T-cell (primary cell): ENCODE measurements around the gene SLIT3. TPM values are rescaled to one million over a fixed set of nuclear protein-coding genes. Genes with fewer than 3 reads are reported as not detected.
"Not testable (repeated sequence)": the region's sequence is repeated elsewhere in the genome, so short reads cannot be mapped to it uniquely, and the experiment has no call there.

Experiments used
- ATAC-seq, 4 experiments: fragments of 200-7000 bp in 3 of 4; fragments of 150-1000 bp in 1 of 4; cut with Tn5 transposase; replicated peaks in 1 of 4; 1 replicate in 3 of 4; 2 replicates in 1 of 4; pipeline ENCODE4 v1.10.0; 2021; ENCODE audit warnings: moderate library complexity in 3 of 4, mild to moderate bottlenecking in 2 of 4, moderate number of reproducible peaks in 1 of 4
- CTCF ChIA-PET, 2 donors: fragments of 300-600 bp; sonication (Branson Sonifier 250); formaldehyde crosslinking; loops; one replicate each; lab custom pipeline; 2022; ENCODE audit warnings: antibody characterized with exemption in 2 of 2; lab: Charles Lee
- POLR2A ChIA-PET, 2 donors: fragments of 300-600 bp; sonication (Branson Sonifier 250); formaldehyde crosslinking; loops; one replicate each; lab custom pipeline; 2022; ENCODE audit warnings: antibody characterized with exemption in 2 of 2; lab: Charles Lee
- DNase-seq, 35 experiments: peaks; one replicate each; pipeline versions ENCODE4 v3.0.0 to v3.0.0-alpha.2; 2013 to 2023
- H3K27ac ChIP-seq: one replicate; pipeline ENCODE4 v1.5.1; 2013; ENCODE audit warnings: low read length
- H3K27me3 ChIP-seq, 2 experiments: replicated peaks in 1 of 2; 1 replicate in 1 of 2; 2 replicates in 1 of 2; pipeline versions ENCODE4 v1.6.1 to v1.7.0; 2013; ENCODE audit warnings: low read length in 1 of 2, mixed read lengths in 1 of 2; ENCODE audit not compliant: control insufficient read depth in 2 of 2, insufficient read depth in 2 of 2; ENCODE audit errors: extremely low read depth in 1 of 2
- H3K36me3 ChIP-seq, 2 donors: 1 replicate in 1 of 2; 2 replicates in 1 of 2; pipeline versions ENCODE4 v1.6.1 to v1.7.0; 2013; ENCODE audit warnings: low read length in 1 of 2; ENCODE audit not compliant: control insufficient read depth in 2 of 2, insufficient read depth in 1 of 2; ENCODE audit errors: extremely low read depth in 1 of 2
- H3K4me1 ChIP-seq, 2 experiments: 1 replicate in 1 of 2; 2 replicates in 1 of 2; pipeline versions ENCODE4 v1.6.1 to v1.7.0; 2013; ENCODE audit warnings: low read length in 2 of 2, mixed read lengths in 1 of 2; ENCODE audit not compliant: insufficient read depth in 2 of 2, control insufficient read depth in 1 of 2; ENCODE audit errors: extremely low read depth in 1 of 2
- H3K4me3 ChIP-seq, 2 donors: 1 replicate in 1 of 2; 2 replicates in 1 of 2; pipeline versions ENCODE4 v1.5.1 to v1.7.0; 2013; ENCODE audit warnings: mild to moderate bottlenecking in 2 of 2, low read length in 1 of 2, moderate library complexity in 1 of 2; ENCODE audit not compliant: control insufficient read depth in 1 of 2; ENCODE audit errors: extremely low read depth in 1 of 2
- H3K9me3 ChIP-seq: 2 replicates; pipeline ENCODE4 v1.7.0; 2013
- H3K27ac Mint-ChIP-seq, 2 donors: one replicate each; pipeline ENCODE4 v1.8.0; 2020 to 2021; ENCODE audit warnings: mild to moderate bottlenecking in 2 of 2, mixed read lengths in 2 of 2
- H3K27me3 Mint-ChIP-seq, 2 donors: one replicate each; pipeline ENCODE4 v1.8.0; 2021 to 2022; ENCODE audit warnings: mixed read lengths in 2 of 2
- H3K36me3 Mint-ChIP-seq: one replicate; pipeline ENCODE4 v1.8.0; 2021; ENCODE audit warnings: mixed read lengths
- H3K4me1 Mint-ChIP-seq, 3 donors: one replicate each; pipeline ENCODE4 v1.8.0; 2020 to 2022; ENCODE audit warnings: mixed read lengths in 3 of 3, mild to moderate bottlenecking in 1 of 3
- H3K4me3 Mint-ChIP-seq, 3 donors: one replicate each; pipeline ENCODE4 v1.8.0; 2020 to 2022; ENCODE audit warnings: mild to moderate bottlenecking in 3 of 3, mixed read lengths in 3 of 3, moderate library complexity in 3 of 3
- H3K9me3 Mint-ChIP-seq, 3 donors: one replicate each; pipeline ENCODE4 v1.8.0; 2020 to 2022; ENCODE audit warnings: mixed read lengths in 3 of 3
- WGBS: methylation state at CpG from one replicate; pipeline ENCODE4 v1.1.5; 2013; ENCODE audit warnings: missing lambda C conversion rate; ENCODE audit not compliant: insufficient coverage; 5-methylcytosine and 5-hydroxymethylcytosine counted together
- total RNA-seq, 35 experiments: library from RNA in 6 of 35; stranded (reverse) in 6 of 35; fragments of 120-200 nt in 1 of 35; gene quantifications; one replicate each; pipeline versions ENCODE4 v1.2.1 to v1.2.4 and lab custom pipeline; 2013 to 2026

SLIT3 gene
- total RNA-seq, 5 donors from 2014 or later (not counting 1 experiment from before 2014, with no cell fraction given) = 0.13 to 0.32 (median 0.13) TPM; not detected in 2

DNA sequence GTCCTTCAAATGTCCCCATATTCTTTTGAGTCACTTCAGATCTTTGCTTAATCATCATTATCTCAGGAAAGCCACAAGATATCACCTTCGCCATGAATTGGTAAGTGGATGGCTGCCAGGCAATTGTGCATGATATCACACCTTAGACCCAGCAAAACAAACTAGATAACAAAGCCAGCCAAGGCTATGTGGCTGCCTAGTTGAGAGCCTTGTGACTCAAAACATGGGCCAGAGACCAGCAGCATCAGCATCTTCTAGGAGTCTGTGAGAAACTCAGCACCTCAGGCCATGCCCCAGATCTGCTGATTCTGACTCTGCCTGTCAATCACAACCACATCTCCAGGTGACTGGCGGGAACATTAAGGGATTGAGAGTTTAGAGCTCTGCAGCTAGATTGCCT is 82.8 kb downstream of the SLIT3 start:
- no peak for ATAC-seq
- DNase-seq = no peak

DNA sequence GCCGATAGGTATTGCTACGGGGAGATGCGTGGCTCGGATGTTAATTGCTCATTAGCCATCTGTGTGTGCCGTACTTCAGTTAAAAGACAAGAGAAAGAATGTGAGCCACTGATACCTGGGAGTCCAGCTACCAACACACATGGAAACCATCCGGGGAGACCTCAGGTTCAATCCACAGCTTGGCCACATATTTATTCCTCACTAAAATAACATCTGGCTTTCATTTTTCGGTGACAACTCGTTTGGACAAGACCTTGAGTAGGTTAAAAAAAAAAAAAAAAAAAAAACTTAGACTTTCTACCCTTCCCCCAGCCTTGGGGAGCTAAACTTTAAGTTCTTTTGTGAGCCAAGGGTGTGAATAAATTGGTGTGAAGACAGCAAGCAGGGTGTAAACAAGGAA is 84.1 kb downstream of the SLIT3 start:
- no peak overlapping the region for H3K27ac ChIP-seq
- Mint-ChIP-seq H3K4me1 (no peaks in the 10 kb centered on the region), H3K9me3 (no peaks in the 10 kb centered on the region), H3K36me3 (no peaks in the 10 kb centered on the region), H3K27me3 (peaks cover 6 to 7% of the 10 kb centered on the region in 2 donors), H3K27ac (no peak overlapping the region), H3K4me3 (no peak overlapping the region)
- no peaks in the 10 kb centered on the region for H3K4me1 ChIP-seq
- peaks cover 0 to 5% of the 10 kb centered on the region in 2 experiments for H3K27me3 ChIP-seq
- no peaks in the 10 kb centered on the region for H3K36me3 ChIP-seq
- 96% methylated on average over 5 of the region's 8 CpGs for WGBS
- ChIA-PET POLR2A (no interaction called here), CTCF (no interaction called here)
- DNase-seq (no peak), ATAC-seq (no peak)
- H3K4me3 ChIP-seq = no peak overlapping the region
- H3K9me3 ChIP-seq = no peaks in the 10 kb centered on the region

More for the DNA sequence above, 82.8 kb downstream of the SLIT3 start:
- no peak overlapping the region for H3K27ac Mint-ChIP-seq
- peaks cover 0 to 5% of the 10 kb centered on the region in 2 experiments for H3K27me3 ChIP-seq
- no peak overlapping the region for H3K4me3 Mint-ChIP-seq
- H3K9me3 ChIP-seq = no peaks in the 10 kb centered on the region
- no peaks in the 10 kb centered on the region for H3K9me3 Mint-ChIP-seq
- peaks cover 6 to 7% of the 10 kb centered on the region in 2 donors for H3K27me3 Mint-ChIP-seq
- H3K36me3 Mint-ChIP-seq = no peaks in the 10 kb centered on the region
- ChIA-PET CTCF (no interaction called here), POLR2A (no interaction called here)
- no peak overlapping the region for H3K4me3 ChIP-seq
- H3K27ac ChIP-seq = no peak overlapping the region
- H3K36me3 ChIP-seq = no peaks in the 10 kb centered on the region
- WGBS = 80% methylated on average over 1 of the region's 2 CpGs
- H3K4me1 ChIP-seq = no peaks in the 10 kb centered on the region
- H3K4me1 Mint-ChIP-seq = no peaks in the 10 kb centered on the region

DNA sequence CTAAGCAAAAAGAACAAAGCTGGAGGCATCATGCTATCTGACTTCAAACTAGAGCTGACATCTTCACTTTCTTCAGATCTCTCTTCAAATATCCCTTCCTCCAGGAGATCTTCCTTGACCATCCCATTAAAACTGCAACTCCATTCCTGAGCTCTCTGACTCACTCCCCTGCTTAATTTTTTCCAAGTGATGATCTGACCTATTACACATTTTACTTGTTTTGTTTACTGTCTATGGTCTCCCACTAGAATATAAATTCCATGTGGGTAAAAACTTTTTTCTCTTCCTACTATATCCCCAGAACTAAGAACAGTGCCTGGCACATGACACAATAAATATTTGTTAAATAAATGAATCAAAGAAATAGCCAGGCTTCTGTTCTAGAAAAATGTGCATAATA is 87.5 kb downstream of the SLIT3 start:
- DNase-seq (no peak), ATAC-seq (no peak)
- peaks cover 3 to 4% of the 10 kb centered on the region in 2 donors for H3K27me3 Mint-ChIP-seq
- no peak overlapping the region for H3K4me3 Mint-ChIP-seq
- H3K27ac Mint-ChIP-seq = no peak overlapping the region
- no peaks in the 10 kb centered on the region for H3K4me1 Mint-ChIP-seq
- H3K27me3 ChIP-seq = no peaks in the 10 kb centered on the region
- CTCF ChIA-PET = no interaction called here
- H3K9me3 ChIP-seq = no peaks in the 10 kb centered on the region
- H3K4me3 ChIP-seq = no peak overlapping the region
- H3K9me3 Mint-ChIP-seq = peaks cover 2 to 8% (median 6%) of the 10 kb centered on the region in 3 donors
- no peaks in the 10 kb centered on the region for H3K4me1 ChIP-seq
- POLR2A ChIA-PET = no interaction called here
- H3K36me3 ChIP-seq = no peaks in the 10 kb centered on the region
- no peaks in the 10 kb centered on the region for H3K36me3 Mint-ChIP-seq
- H3K27ac ChIP-seq = no peak overlapping the region

DNA sequence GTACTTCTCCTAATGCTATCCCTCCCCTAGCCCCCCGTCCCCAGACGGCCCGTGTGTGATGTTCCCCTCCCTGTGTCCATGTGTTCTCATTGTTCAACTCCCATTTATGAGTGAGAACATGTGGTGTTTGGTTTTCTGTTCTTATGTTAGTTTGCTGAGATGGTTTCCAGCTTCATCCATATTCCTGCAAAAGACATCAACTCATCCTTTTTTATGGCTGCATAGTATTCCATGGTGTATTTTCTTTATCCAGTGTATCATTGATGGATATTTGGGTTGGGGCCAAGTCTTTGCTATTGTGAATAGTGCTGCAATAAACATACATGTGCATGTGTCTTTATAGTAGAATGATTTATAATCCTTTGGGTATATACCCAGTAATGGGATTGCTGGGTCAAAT is 89.2 kb downstream of the SLIT3 start:
- H3K27ac ChIP-seq, H3K4me3 Mint-ChIP-seq, H3K4me3 ChIP-seq, H3K27ac Mint-ChIP-seq, CTCF ChIA-PET, DNase-seq, H3K27me3 ChIP-seq, H3K9me3 Mint-ChIP-seq, H3K4me1 Mint-ChIP-seq, ATAC-seq, H3K4me1 ChIP-seq, H3K36me3 ChIP-seq, POLR2A ChIA-PET, H3K9me3 ChIP-seq, H3K27me3 Mint-ChIP-seq, H3K36me3 Mint-ChIP-seq: not testable (repeated sequence)
- WGBS = no CpG with 5 or more reads among the region's 3 CpGs

DNA sequence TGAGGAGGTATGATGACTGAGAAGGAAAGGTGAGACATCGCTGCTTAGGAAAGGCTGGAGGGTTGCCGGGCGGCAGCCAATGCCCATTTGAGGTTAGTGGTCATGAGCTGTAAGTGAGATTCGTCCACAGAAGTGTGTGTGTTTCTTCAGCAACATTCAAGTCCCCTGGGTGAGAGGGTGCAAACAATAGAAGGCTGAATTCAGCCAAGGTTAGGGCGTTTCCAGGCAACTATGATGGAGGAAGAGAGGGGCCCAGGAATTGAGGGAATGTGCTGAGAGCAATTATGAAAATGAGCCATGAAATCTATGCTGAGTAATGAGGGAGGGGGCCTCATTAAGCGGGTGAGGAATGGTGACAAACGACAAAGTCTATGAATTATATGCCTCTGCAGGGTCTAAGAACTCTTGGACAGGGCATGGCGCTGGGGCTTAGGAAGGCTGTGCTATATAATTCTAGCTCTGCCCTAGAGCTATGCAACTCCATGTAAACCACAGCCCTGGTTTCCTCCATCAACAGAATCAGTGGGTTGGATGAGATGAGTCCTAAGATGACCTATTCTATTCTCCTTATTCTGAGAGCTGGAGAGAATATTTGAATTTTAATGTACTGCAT is 96.0 kb downstream of the SLIT3 start:
- H3K27ac Mint-ChIP-seq = no peak overlapping the region
- no peak for ATAC-seq
- ChIA-PET CTCF (no interaction called here), POLR2A (no interaction called here)
- WGBS = 86% methylated on average over 6 of the region's 8 CpGs
- Histone ChIP-seq H3K27ac (no peak overlapping the region), H3K36me3 (no peaks in the 10 kb centered on the region), H3K4me3 (no peak overlapping the region), H3K4me1 (no peaks in the 10 kb centered on the region), H3K9me3 (no peaks in the 10 kb centered on the region), H3K27me3 (peaks cover 0 to 6% of the 10 kb centered on the region in 2 experiments)
- no peaks in the 10 kb centered on the region for H3K4me1 Mint-ChIP-seq
- H3K27me3 Mint-ChIP-seq = peaks cover 0 to 5% of the 10 kb centered on the region in 2 donors
- DNase-seq = no peak
- no peaks in the 10 kb centered on the region for H3K36me3 Mint-ChIP-seq
- no peak overlapping the region for H3K4me3 Mint-ChIP-seq
- H3K9me3 Mint-ChIP-seq = peaks cover 0 to 15% (median 12%) of the 10 kb centered on the region in 3 donors

DNA sequence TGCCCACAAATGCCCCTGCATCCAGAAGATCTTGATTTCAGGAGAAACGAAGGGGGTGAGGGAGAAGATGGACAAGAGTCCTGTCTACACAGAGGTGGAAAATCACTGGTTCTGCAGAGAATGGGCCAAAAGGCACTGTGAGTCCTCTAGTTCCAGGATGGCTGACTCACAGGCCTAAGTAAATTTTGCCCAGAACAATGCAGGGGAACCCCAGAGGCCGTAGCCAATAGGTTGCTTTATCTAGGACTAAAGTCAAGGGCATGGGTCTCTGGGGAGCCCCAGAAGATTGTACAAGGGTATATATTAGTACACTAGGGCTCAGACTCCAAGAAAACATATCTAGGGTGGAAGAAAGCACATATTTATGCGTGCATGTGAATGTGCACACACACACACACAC is 98.0 kb downstream of the SLIT3 start:
- peaks cover 0 to 16% (median 4%) of the 10 kb centered on the region in 3 donors for H3K9me3 Mint-ChIP-seq

DNA sequence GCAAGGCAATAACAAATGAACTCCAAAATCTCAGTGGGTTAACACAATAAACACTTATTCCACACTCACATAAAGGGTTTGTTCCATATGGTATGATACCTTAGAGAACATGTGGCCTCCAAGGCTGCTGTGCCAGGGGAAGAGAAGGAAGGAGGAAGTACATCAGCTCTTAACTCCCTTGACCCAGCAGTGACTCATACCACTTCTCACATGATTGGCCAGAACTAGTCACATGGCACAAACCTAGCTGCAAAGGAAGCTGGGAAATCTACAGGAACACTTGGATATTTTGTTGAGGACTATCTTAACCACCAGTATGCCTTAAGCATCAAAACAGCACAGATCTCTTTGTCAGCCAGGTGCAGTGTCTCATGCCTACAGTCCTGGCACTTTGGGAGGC is 99.3 kb downstream of the SLIT3 start:
- ATAC-seq (no peak), DNase-seq (no peak)
- Mint-ChIP-seq H3K27me3 (peaks cover 0 to 8% of the 10 kb centered on the region in 2 donors), H3K4me1 (no peaks in the 10 kb centered on the region), H3K36me3 (no peaks in the 10 kb centered on the region), H3K4me3 (no peak overlapping the region), H3K27ac (no peak overlapping the region), H3K9me3 (peaks cover 0 to 16% (median 4%) of the 10 kb centered on the region in 3 donors)
- Histone ChIP-seq H3K9me3 (no peaks in the 10 kb centered on the region), H3K36me3 (no peaks in the 10 kb centered on the region), H3K4me1 (no peaks in the 10 kb centered on the region), H3K27me3 (peaks cover 0 to 6% of the 10 kb centered on the region in 2 experiments), H3K27ac (no peak overlapping the region), H3K4me3 (no peak overlapping the region)
- ChIA-PET CTCF (no interaction called here), POLR2A (no interaction called here)

More for the DNA sequence above, 98.0 kb downstream of the SLIT3 start:
- peaks cover 0 to 6% of the 10 kb centered on the region in 2 experiments for H3K27me3 ChIP-seq
- no peaks in the 10 kb centered on the region for H3K4me1 ChIP-seq
- H3K27ac ChIP-seq = no peak overlapping the region
- ATAC-seq (no peak), DNase-seq (no peak)
- H3K9me3 ChIP-seq = no peaks in the 10 kb centered on the region
- no peaks in the 10 kb centered on the region for H3K36me3 ChIP-seq
- WGBS = no CpG with 5 or more reads among the region's 3 CpGs
- Mint-ChIP-seq H3K27ac (no peak overlapping the region), H3K36me3 (no peaks in the 10 kb centered on the region), H3K27me3 (peaks cover 0 to 8% of the 10 kb centered on the region in 2 donors), H3K4me3 (no peak overlapping the region), H3K4me1 (no peaks in the 10 kb centered on the region)
- ChIA-PET CTCF (no interaction called here), POLR2A (no interaction called here)
- no peak overlapping the region for H3K4me3 ChIP-seq
